HCT116 (cell line): Measurements from ENCODE around the gene UVSSA. TPM values are rescaled to one million over a fixed set of nuclear protein-coding genes. Genes with fewer than 3 reads are reported as not detected.

Source experiments
- ATAC-seq: fragments of 200-7000 bp; cut with Tn5 transposase; 2 replicates; pipeline ENCODE4 v1.9.1; 2020; ENCODE audit warnings: mild to moderate bottlenecking, moderate library complexity
- BruUV-seq: library from RNA; stranded (reverse); fragments of 400-500 nt; replicated peaks from 2 replicates; lab custom pipeline; 2021; lab: Mats Ljungman, UMichigan
- CTCF ChIA-PET: fragments of 300-600 bp; sonication (Branson Sonifier 250); formaldehyde crosslinking; loops from one replicate; lab custom pipeline; 2021; ENCODE audit warnings: antibody characterized with exemption; lab: Charles Lee
- POLR2A ChIA-PET: fragments of 300-600, 350-600 bp; sonication (Branson Sonifier 250); formaldehyde crosslinking; loops from one replicate; lab custom pipeline; 2021; ENCODE audit warnings: antibody characterized with exemption; lab: Charles Lee
- RAD21 ChIA-PET, 2 experiments: fragments of 300-600 bp; sonication (Branson Sonifier 250); formaldehyde crosslinking; loops; one replicate each; lab custom pipeline; 2023; ENCODE audit warnings: low total read pairs in 2 of 2; ENCODE audit not compliant: uncharacterized antibody in 2 of 2, unreplicated experiment in 2 of 2, low non-redundant PET in 1 of 2; lab: Charles Lee
- DNase-seq: peaks from one replicate; pipeline ENCODE4 v3.0.0-alpha.2; 2010; ENCODE audit warnings: low read depth, low spot score
- H2AFZ ChIP-seq: fragments of 200-600 bp; shearing (Covaris generic), sonication (generic); 2 replicates; pipeline ENCODE4 v1.6.1; 2017; ENCODE audit warnings: low read depth, mixed run types, mixed read lengths, antibody characterized with exemption, low read length; ENCODE audit not compliant: poor library complexity, severe bottlenecking
- H3K27ac ChIP-seq: 2 replicates; pipeline ENCODE4 v1.5.1; 2012; ENCODE audit warnings: low read depth, low read length
- H3K27me3 ChIP-seq: fragments of 200-600 bp; sonication (generic); 2 replicates; pipeline ENCODE4 v1.6.1; 2016; ENCODE audit warnings: mixed run types, low read length, mixed read lengths; ENCODE audit not compliant: insufficient read depth
- H3K36me3 ChIP-seq, 2 experiments: fragments of 200-500 bp in 1 of 2; fragments of 200-600 bp in 1 of 2; sonication (Bioruptor generic) in 1 of 2; sonication (generic) in 1 of 2; 2 replicates each; pipeline versions ENCODE4 v1.5.1 to v1.6.1; 2014 to 2016; ENCODE audit warnings: low read length in 2 of 2, inconsistent platforms in 1 of 2, mixed read lengths in 1 of 2, mixed run types in 1 of 2; ENCODE audit not compliant: insufficient read depth in 2 of 2, control insufficient read depth in 1 of 2
- H3K4me1 ChIP-seq, 2 experiments: fragments of 200-600 bp in 1 of 2; sonication (generic) in 1 of 2; 2 replicates each; pipeline versions ENCODE4 v1.5.1 to v1.6.1; 2012 to 2017; ENCODE audit warnings: low read length in 2 of 2, inconsistent platforms in 1 of 2, mild to moderate bottlenecking in 1 of 2, mixed read lengths in 1 of 2, mixed run types in 1 of 2, moderate library complexity in 1 of 2; ENCODE audit not compliant: insufficient read depth in 2 of 2, control insufficient read depth in 1 of 2
- H3K4me2 ChIP-seq: fragments of 200-600 bp; sonication (generic); 2 replicates; pipeline ENCODE4 v1.6.1; 2017; ENCODE audit warnings: mixed run types, low read length, mixed read lengths
- H3K4me3 ChIP-seq, 2 experiments: fragments of 200-600 bp in 1 of 2; sonication (generic) in 1 of 2; replicated peaks in 1 of 2; 2 replicates each; pipeline ENCODE4 v1.5.1; 2011 to 2016; ENCODE audit warnings: low read length in 2 of 2, control low read depth in 1 of 2, low read depth in 1 of 2, mild to moderate bottlenecking in 1 of 2, mixed read lengths in 1 of 2, mixed run types in 1 of 2
- H3K79me2 ChIP-seq: fragments of 200-600 bp; sonication (generic); 2 replicates; pipeline ENCODE4 v1.6.1; 2017; ENCODE audit warnings: mild to moderate bottlenecking, mixed run types, low read length, moderate library complexity, mixed read lengths; ENCODE audit not compliant: insufficient read depth
- H3K9ac ChIP-seq: fragments of 200-600 bp; sonication (generic); 2 replicates; pipeline ENCODE4 v1.6.1; 2016; ENCODE audit warnings: low read length, mixed read lengths
- H3K9me2 ChIP-seq: fragments of 200-600 bp; sonication (generic), shearing (Covaris generic); 2 replicates; pipeline ENCODE4 v1.6.1; 2017; ENCODE audit warnings: mixed run types, mild to moderate bottlenecking, moderate library complexity; ENCODE audit not compliant: insufficient read depth
- H3K9me3 ChIP-seq, 2 experiments: fragments of 200-500 bp in 1 of 2; fragments of 200-600 bp in 1 of 2; sonication (Bioruptor generic) in 1 of 2; sonication (generic) in 1 of 2; 2 replicates each; pipeline ENCODE4 v1.6.1; 2014 to 2017; ENCODE audit warnings: low read length in 2 of 2, mixed read lengths in 2 of 2, inconsistent platforms in 1 of 2, low read depth in 1 of 2, mild to moderate bottlenecking in 1 of 2, mixed run types in 1 of 2, moderate library complexity in 1 of 2; ENCODE audit not compliant: control insufficient read depth in 1 of 2, insufficient read depth in 1 of 2
- H4K20me1 ChIP-seq: fragments of 200-600 bp; sonication (generic), shearing (Covaris generic); 2 replicates; pipeline ENCODE4 v1.6.1; 2017; ENCODE audit warnings: mixed run types, mild to moderate bottlenecking, moderate library complexity; ENCODE audit not compliant: insufficient read depth
- CBX3 ChIP-seq: IDR thresholded peaks from 2 replicates; pipeline ENCODE4 v1.6.1; 2012; ENCODE audit warnings: low read depth
- CTCF ChIP-seq, 3 experiments: fragments of 200-600 bp in 1 of 3; sonication (generic) in 1 of 3; IDR thresholded peaks in 2 of 3; conservative IDR thresholded peaks in 1 of 3; 2 replicates each; pipeline ENCODE4 v1.5.1; 2012 to 2017; ENCODE audit warnings: low read depth in 2 of 3, low read length in 2 of 3, antibody characterized with exemption in 1 of 3, borderline replicate concordance in 1 of 3, control low read depth in 1 of 3, mild to moderate bottlenecking in 1 of 3, mixed read lengths in 1 of 3, mixed run types in 1 of 3, moderate library complexity in 1 of 3; ENCODE audit not compliant: insufficient read depth in 1 of 3
- EZH2 ChIP-seq: fragments of 200-600 bp; sonication (generic); IDR thresholded peaks from 2 replicates; pipeline ENCODE4 v1.6.1; 2017; ENCODE audit warnings: antibody characterized with exemption, mixed run types
- EZH2phosphoT487 ChIP-seq: fragments of 200-600 bp; IDR thresholded peaks from 2 replicates; pipeline ENCODE4 v1.6.1; 2018; ENCODE audit warnings: antibody characterized with exemption, borderline replicate concordance
- FOSL1 ChIP-seq: IDR thresholded peaks from 2 replicates; pipeline ENCODE4 v1.6.1; 2012; ENCODE audit warnings: low read depth
- JUND ChIP-seq: IDR thresholded peaks from 2 replicates; pipeline ENCODE4 v1.6.1; 2012
- MAX ChIP-seq: IDR thresholded peaks from 2 replicates; pipeline ENCODE4 v1.6.1; 2012
- POLR2A ChIP-seq: IDR thresholded peaks from 2 replicates; pipeline ENCODE4 v1.7.0; 2011; ENCODE audit warnings: borderline replicate concordance; ENCODE audit not compliant: insufficient read depth, insufficient read length; ENCODE audit errors: extremely low read depth
- POLR2AphosphoS5 ChIP-seq: IDR thresholded peaks from 2 replicates; pipeline ENCODE4 v1.6.1; 2011; ENCODE audit warnings: mild to moderate bottlenecking, low read depth, low read length, moderate library complexity
- RAD21 ChIP-seq: IDR thresholded peaks from 2 replicates; pipeline ENCODE4 v1.6.1; 2012; ENCODE audit warnings: low read depth, mild to moderate bottlenecking
- ZNF274 ChIP-seq: fragments of 200-500 bp; sonication (Bioruptor generic); IDR thresholded peaks from 2 replicates; pipeline ENCODE4 v1.6.1; 2014; ENCODE audit warnings: mild to moderate bottlenecking, low read depth, low read length, inconsistent platforms
- intact Hi-C: fragments of 100-400 bp; cut with micrococcal nuclease; formaldehyde crosslinking; loops from 2 replicates; pipeline ENCODE4 v1.10.0; 2022
- total RNA-seq: library from RNA; stranded (reverse); gene quantifications from one replicate; pipeline ENCODE4 v1.2.1, GENCODE V29; 2021; ENCODE audit not compliant: unreplicated experiment
- TF ChIP-seq, protein P1 (sequence below): IDR thresholded peaks from 2 replicates; pipeline ENCODE4 v1.6.1; 2012
- TF ChIP-seq, protein P2 (sequence below): IDR thresholded peaks from 2 replicates; pipeline ENCODE4 v1.6.1; 2012; ENCODE audit warnings: low read depth

Gene UVSSA
- total RNA-seq, 1 experiment from 2014 or later: 30.5 TPM

DNA sequence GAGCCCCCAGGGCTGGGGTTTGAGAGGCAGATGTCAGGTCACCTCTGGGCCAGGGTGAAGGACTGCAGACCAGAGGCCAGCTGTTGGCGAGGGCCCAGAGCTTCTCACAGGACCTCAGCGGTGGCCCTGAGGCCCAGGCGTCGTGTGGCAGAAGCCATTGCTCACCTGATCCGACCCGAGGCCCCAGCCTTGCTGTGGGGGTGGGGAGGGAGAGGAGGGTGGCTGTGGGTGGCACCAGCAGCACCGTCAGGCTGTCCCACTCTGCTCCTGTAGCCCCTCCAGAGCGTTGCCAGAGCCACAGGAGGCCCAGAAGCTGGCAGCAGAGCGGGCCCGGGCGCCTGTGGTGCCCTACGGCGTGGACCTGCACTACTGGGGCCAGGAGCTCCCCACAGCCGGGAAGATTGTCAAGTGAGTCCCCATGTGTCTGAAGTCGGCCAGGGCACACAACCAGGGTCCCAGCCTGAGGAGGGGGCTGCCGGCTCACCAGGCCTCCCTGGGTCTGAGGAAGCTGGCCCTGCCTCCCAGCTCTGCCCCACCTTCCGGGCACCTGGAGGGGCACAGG lies 28.8 kb downstream of the UVSSA start:
- intact Hi-C loops: no loop called here
- ChIA-PET POLR2A (no interaction called here), RAD21 (no interaction called here)
- no peak overlapping the region for H3K4me2 ChIP-seq
- H3K9me2 ChIP-seq: no peaks in the 10 kb centered on the region
- no peaks in the 10 kb centered on the region for H3K27me3 ChIP-seq
- no peak for DNase-seq
- no peaks in the 10 kb centered on the region for H4K20me1 ChIP-seq
- H3K4me3 ChIP-seq: no peak overlapping the region
- no peaks in the 10 kb centered on the region for H3K9me3 ChIP-seq
- no peak for TF ChIP-seq POLR2AphosphoS5
- TF ChIP-seq, all 23 proteins: peak for 0
- CTCF ChIA-PET: no interaction called here
- H3K27ac ChIP-seq: no peak overlapping the region
- ATAC-seq: no peak
- H3K79me2 ChIP-seq: no peaks in the 10 kb centered on the region
- no peaks in the 10 kb centered on the region for H3K4me1 ChIP-seq
- no peak overlapping the region for H3K9ac ChIP-seq
- H2AFZ ChIP-seq: no peak overlapping the region
- no TSS peak for BruUV-seq
- H3K36me3 ChIP-seq: no peaks in the 10 kb centered on the region; a peak in 1 of 4 replicates

- H3K9me3 ChIP-seq: no peaks in the 10 kb centered on the region
- no peaks in the 10 kb centered on the region for H3K79me2 ChIP-seq
- H3K4me2 ChIP-seq: no peak overlapping the region
- POLR2A ChIA-PET: no interaction called here
- TF ChIP-seq EZH2 (no peak), EZH2phosphoT487 (no peak), JUND (no peak), CTCF (IDR thresholded peaks at IDR 0.05 in 2 of 3, conservative IDR thresholded peaks at IDR 0.05 in 1 of 3; ENCODE audit: borderline replicate concordance in 1 of 3, insufficient read depth in 1 of 3, low read depth in 2 of 3, low read length in 2 of 3) (no peak), POLR2A (no peak), MAX (no peak), ZNF274 (no peak), CBX3 (no peak), RAD21 (no peak), FOSL1 (no peak)
- TF ChIP-seq, protein P1, sequence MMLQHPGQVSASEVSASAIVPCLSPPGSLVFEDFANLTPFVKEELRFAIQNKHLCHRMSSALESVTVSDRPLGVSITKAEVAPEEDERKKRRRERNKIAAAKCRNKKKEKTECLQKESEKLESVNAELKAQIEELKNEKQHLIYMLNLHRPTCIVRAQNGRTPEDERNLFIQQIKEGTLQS: no peak
- TF ChIP-seq, protein P2, sequence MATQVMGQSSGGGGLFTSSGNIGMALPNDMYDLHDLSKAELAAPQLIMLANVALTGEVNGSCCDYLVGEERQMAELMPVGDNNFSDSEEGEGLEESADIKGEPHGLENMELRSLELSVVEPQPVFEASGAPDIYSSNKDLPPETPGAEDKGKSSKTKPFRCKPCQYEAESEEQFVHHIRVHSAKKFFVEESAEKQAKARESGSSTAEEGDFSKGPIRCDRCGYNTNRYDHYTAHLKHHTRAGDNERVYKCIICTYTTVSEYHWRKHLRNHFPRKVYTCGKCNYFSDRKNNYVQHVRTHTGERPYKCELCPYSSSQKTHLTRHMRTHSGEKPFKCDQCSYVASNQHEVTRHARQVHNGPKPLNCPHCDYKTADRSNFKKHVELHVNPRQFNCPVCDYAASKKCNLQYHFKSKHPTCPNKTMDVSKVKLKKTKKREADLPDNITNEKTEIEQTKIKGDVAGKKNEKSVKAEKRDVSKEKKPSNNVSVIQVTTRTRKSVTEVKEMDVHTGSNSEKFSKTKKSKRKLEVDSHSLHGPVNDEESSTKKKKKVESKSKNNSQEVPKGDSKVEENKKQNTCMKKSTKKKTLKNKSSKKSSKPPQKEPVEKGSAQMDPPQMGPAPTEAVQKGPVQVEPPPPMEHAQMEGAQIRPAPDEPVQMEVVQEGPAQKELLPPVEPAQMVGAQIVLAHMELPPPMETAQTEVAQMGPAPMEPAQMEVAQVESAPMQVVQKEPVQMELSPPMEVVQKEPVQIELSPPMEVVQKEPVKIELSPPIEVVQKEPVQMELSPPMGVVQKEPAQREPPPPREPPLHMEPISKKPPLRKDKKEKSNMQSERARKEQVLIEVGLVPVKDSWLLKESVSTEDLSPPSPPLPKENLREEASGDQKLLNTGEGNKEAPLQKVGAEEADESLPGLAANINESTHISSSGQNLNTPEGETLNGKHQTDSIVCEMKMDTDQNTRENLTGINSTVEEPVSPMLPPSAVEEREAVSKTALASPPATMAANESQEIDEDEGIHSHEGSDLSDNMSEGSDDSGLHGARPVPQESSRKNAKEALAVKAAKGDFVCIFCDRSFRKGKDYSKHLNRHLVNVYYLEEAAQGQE: no peak
- H3K27me3 ChIP-seq: no peaks in the 10 kb centered on the region
- no TSS peak for BruUV-seq
- RAD21 ChIA-PET: no interaction called here
- no peaks in the 10 kb centered on the region for H4K20me1 ChIP-seq
- intact Hi-C loops: no loop called here
- no peaks in the 10 kb centered on the region for H3K4me1 ChIP-seq
- H3K4me3 ChIP-seq: no peak overlapping the region
- DNase-seq: no peak
- CTCF ChIA-PET: no interaction called here
- H3K9ac ChIP-seq: no peak overlapping the region
- no peaks in the 10 kb centered on the region for H3K9me2 ChIP-seq
- H2AFZ ChIP-seq: no peak overlapping the region
- H3K36me3 ChIP-seq: no peaks in the 10 kb centered on the region; a peak in 1 of 4 replicates
- ATAC-seq: no peak
- H3K27ac ChIP-seq: no peak overlapping the region
Measured at GRCh38 chr4:1376391-1376840, 29.4 kb downstream of the UVSSA start.
